DMS 273 (cell line): ENCODE data around the gene ST7.
"Not testable (repeated sequence)": the region's sequence is repeated elsewhere in the genome, so short reads cannot be mapped to it uniquely, and the experiment has no call there.

Experiments
- DNase-seq: peaks from one replicate; lab custom pipeline; 2025; ENCODE audit not compliant: unreplicated experiment; lab: John Stamatoyannopoulos, UW

The ST7 gene

DNA sequence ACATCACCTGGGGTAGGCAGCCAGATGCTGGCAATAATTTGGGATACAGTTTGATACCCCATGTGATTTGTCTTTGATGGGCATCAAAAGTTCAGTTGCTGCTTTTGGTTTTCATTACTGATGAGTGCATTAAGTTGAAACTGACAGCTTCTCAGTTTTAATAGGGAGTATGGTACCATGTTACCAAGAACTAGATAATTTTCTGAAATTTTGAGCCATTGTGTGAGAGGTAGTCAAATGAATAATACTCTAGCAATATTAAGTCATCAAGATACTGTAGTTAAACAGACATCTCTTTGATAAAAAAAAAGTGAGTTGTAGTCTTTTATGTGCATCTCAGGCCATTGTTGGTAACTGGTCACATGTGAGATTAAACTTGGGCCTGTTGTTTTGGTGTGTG is 71.5 kb downstream of the ST7 start:
- no peak for DNase-seq

DNA sequence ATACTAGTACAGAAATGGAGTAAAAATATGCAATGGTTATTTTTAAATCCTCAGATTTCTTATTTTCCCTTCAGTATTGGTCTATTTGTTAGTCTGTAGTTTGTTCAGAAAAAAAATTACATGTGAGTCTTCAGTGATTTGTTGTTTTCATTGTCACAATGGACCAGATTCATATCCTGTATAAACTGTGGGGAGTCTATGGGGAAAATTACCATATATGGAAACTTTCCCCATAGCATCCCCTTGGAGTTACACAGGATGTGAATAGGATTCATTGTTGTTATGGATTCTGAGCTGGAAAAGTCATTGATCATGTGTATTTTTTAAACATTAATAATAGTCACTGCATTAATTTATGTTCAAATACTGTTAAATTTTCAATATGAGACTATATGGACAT is 72.6 kb downstream of the ST7 start:
- no peak for DNase-seq

DNA sequence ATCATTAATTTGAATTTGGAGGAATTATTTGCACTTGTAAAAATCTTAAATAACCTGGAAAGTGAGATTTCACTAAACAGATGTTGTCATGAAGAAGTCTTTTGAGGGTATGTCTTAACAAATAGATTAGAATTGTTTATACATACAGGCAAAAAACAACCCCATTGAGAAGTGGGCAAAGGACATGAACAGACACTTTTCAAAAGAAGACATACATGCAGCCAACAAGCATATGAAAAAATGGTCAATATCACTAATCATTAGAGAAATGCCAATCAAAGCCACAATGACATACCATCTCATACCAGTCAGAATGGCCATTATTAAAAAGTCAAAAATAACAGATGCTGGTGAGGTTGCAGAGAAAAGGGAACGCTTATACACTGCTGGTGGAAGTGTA is 77.0 kb downstream of the ST7 start:
- DNase-seq, result not testable (repeated sequence)

DNA sequence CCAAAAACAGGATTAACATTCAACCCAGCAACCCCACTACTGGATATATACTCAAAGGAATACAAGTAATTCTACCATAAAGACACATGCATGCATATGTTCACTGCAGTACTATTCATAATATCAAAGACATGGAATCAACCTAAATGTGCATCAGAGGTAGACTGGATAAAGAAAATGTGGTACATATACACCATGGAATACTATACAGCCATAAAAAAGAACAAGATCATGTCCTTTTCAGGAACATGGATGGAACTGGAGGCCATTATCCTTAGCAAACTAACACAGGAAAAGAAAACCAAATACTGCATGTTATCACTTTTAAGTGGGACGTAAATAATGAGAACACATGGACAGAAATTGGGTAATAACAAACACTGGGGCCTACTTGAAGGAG is 77.5 kb downstream of the ST7 start:
- DNase-seq, result not testable (repeated sequence)

DNA sequence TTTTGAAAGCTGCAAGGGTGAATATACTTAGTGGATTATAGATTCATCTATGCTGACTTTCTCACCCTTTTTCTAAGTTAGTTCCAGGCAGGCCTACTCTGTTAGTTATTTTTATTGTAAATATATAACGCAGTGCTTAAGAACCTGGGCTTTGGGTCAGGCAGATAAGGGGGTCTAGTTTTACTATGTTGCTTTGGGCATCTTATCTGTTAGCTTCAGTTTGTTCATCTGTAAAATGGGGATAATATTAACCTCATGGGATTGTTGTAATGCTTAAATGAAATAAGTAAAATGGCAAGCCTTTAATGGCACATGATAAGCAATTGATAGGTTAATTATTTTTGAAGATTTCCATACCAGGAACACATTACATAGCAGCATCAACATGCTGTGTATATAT is 79.5 kb downstream of the ST7 start:
- DNase-seq, result no peak

DNA sequence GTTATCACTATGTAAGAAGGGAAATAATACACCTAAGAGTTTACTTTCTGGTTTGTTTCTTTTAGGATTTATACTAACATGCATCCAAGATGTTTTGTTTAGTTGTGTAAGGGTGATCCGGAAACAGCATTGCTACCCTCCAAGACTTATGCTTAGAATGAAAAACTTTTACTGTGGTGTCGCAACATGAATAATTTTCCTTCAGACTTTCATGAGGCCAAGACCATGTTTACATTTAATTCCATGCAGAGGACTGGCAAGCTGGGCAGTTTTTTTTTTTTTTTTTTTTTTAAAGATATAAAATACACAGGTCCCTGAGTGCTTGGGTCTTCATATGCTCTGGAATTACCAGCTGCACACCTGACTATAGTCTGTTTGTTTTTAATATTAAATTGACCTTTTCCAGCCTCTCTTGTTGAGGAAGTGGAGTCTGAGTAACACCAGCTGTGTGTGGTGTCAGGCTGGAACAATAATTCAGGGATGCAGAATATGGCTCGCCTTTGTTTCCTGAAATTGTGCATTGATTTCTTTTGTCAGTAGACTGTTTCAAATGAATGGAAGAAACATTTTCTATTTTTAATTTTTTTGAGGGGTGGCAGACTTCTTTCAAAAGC is 81.7 kb downstream of the ST7 start:
- peak; percentile 22 for DNase-seq

DNA sequence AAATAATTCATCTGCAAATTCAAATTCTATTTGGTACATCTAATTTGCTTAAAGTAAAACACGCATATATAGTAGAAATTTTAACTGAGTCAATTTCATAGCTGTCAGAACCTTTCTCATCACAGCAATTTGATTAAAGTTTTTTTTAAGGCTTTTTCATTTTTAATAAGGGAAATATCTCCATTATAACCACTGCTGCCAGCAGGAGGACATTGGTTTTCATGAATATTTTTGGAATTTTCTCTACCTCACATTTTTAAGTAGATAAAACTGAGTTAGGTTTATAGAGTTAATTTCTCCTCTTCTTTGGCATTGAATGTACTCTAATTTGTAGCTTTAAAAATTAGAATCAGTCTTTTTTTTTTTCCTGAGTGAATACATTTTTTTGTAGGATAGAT is 82.2 kb downstream of the ST7 start:
- no peak for DNase-seq

DNA sequence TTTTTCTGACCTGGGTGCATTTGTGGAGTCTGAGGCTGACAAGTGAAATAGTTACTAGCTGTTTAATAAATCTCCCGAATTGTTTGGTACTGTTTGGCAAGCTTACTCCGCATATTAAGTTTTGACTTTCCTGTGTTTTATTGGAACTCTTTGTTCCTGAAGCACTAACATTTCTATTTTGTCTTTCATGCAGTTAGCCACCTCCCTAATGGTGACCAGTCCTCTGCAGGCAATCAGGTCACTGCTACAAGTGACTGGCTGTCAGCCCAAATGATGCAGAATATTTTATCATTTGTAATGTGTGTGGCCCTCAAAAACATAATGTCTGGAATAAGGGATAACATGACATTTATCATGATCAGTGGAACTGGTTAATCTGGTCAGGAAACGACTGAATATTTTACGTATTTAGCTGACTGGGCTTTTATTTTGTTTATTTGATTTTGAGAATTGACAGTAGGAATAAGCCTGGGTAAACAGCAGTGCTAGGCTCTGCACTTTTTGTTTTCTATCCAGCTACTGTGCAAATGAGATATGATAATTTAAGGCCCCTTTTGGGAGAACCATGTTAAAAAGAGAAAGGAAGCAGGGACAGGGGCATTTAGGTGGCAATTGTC is 82.9 kb downstream of the ST7 start:
- DNase-seq, result no peak

DNA sequence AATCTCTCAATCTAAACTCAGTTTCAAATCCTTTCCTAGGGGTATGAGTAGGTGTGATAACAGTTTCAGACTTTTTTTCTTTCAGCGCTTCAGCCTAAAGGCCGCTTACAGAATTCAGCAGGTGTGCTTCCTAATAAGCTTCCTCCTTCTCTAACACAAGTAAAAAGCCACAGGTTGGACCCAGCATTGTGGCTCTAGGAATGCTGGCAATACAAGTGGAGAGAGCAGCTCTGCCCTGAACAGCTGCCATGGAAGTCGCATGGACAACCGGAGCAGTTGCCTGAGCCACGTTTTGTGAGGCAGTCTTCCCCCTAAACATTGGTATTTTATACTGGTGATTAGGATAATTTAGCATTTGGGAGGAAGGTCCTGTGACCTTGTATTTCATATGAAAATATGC is 83.5 kb downstream of the ST7 start:
- peak; percentile 19 for DNase-seq

DNA sequence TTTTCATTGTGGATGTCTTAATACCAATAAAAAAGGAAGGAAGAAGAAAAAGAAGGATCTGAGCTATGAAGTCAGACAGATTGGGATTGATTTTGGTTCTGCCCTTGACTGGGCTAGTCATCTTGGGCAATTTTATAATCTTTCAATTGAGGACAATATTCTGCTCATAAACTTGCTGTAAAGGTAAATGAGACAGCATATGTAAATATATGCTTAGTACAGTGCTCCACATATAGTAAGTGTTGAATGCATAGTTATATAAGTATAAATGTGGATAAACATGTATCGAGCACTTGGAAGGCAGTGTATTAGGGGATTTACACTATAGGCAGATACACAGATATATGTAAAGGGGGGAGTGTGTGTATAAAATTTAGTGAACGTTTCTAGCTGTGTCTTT is 85.1 kb downstream of the ST7 start:
- DNase-seq, result no peak

DNA sequence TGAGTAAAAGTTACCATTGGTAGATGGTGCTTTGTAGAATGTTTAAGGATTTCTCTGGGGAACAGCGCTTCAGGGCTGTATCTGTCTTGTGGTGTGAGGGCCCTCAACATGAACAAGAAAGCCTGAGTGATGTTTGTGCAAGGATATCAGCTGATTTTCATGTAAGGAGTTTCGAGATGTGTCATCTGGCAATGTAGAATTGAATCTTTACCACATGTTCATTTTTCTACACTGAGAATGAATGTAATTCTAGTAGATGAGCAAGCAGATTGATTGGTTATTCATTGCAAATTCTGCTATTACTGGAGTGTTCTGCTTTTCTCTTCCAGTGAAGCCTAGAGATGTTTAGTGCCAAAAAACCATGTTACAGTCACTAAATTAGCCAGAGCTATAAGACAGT is 87.7 kb downstream of the ST7 start:
- no peak for DNase-seq

DNA sequence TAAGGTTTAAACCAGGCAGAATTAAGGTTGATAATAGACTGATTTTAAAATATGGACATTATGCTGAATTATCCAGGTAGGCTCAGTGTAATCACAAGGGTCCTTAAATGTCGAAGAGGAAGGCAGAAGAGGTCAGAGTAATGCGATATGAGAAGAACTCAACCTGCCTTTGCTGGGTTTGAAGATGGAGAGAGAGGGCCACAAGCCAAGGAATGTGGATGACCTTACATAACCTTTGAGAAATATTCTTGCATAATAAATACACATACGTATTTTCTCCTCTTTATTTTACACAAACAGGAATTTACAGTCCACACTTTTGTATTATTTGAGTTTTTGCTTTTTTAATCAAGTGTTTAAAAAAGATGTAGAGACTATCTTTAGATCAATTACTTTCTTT is 88.5 kb downstream of the ST7 start:
- peak; percentile 41 for DNase-seq

DNA sequence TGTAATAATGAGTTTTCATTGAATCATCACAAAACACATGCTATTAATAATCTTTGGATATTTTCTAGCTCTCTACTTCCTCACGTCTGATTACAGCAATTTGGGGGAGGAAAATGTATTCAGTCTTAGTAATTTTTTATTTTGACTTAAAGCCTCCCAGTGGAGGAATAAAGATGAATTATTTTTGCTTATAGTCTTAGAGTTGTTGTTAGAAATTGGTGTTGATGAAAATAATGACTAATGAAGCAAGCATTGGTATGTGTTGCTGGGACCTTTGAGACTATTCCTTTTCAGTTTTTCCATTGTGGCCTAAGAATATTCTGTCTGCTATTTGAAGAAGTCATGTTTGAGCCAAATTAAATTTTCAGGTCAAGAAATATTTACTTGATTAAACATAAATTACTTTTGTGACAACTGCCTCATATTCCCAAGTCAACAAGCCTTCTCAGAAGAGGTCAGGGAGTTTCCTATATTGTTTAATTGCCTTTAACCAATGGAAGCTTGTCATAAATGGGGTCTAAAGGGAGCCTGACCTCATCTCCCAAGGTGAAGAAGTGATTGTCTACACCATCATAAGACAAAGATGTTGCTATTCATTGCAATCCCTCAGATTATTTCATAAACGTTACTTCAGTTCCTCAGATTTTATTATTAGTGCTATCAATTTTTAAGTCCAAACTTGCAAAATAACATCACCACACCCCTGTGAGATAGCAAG is 90.0 kb downstream of the ST7 start:
- DNase-seq, result no peak

DNA sequence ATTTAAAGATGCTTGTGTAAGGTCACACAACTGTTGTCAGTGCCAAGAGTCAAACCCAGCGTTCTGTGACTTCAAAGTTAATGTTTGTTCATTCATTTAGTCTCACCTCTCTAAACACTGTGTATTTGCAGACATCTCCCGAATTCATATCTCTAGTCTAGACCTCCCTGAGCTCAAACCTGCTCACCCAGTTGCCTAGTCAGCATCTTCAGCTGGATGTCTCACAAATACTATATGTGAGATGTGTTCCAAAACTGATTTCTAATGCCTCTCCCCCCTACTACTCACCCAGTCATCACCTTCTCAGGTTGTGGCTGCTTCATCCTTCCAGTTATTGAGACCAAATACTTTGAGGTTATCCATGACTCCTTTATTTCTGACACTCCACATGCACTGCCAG is 91.4 kb downstream of the ST7 start:
- DNase-seq, result no peak

DNA sequence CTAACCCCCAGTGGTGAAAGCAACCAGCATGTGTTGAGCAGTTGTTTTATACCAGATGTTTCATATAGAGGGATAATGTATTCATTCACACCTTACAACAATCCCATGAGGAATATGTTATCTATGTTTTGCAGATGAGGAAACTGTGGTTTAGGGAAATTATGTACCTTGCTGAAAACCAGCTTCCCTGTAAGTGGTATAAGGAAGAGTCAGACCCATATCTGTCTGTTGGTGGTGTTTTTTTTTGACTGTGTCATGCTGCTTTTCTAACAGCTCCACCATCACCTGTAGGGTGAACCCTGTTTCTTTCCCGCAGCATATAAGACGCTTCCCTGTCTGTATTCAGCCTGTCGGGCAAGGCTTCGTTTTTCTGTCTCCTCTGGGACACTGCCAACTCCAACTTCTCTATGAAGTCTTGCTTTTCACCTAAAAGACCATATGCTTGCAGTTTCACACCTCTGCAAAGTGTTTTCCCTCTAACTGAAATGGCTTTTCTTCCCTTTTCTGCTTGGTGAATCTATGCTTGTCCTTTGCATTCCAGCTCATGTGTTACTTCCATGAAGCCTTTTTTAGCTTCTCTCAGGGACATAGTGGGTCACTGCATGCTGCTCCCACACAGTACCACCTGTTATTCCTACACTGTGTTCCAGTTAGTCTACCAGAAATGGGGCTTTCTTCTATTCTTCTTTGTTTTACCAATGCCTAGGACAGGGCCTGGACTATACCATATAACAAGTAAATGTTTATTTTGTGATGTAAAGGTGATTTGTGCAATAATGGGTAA is 92.8 kb downstream of the ST7 start:
- DNase-seq, result peak; percentile 64

DNA sequence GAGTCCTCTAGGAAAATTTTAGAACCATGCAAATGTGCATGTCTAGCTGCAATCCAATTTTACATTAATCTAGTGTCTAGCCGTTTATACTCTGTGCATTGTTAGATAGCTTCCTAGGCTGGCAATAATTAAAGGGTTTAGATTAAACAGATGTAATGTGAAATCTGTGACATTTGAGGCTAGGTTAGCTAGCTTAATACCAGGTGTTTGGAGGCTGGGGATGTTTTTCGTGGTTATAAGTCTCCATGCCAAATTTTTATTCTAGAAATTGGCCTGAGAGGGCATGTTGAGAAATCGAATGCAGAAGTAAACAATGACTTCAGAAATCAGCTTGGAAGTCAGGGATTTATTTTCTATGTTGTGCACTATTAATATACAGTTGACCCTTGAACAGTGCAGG is 94.2 kb downstream of the ST7 start:
- DNase-seq, result no peak

DNA sequence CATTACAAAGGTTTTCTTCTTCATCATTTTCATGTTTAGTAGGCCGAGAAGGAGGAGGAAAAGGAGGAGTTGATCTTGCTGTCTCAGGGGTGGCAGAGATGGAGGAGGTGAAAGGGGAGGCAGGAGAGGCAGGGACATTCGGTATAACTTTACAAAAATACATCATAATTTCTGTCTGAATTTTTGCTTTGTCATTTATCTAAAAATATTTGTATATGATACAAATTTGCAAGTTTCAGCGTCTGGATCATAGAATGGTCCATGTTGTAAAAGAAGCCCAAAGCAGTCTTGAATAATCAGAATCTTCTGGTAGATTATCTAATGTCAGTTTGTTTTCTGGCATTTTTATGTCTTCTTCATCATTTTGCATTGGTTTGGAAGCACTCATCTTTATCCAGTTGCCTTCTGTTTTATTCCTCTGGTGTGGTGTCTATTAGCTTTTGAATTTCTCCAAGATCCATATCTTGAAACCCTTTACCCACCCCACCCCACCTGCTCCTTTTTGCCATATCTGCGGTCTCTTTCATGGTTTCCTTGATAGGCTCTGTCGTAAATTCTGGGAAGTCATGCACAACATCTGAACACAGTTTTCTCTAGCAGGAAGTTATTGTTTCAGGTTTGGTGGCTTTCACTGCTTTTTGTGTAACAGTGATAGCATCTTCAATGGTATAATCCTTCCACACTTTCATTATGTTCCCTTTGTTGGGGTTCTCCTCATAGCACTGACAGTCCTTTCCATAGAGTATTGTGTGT is 95.0 kb downstream of the ST7 start:
- peak; percentile 56 for DNase-seq

DNA sequence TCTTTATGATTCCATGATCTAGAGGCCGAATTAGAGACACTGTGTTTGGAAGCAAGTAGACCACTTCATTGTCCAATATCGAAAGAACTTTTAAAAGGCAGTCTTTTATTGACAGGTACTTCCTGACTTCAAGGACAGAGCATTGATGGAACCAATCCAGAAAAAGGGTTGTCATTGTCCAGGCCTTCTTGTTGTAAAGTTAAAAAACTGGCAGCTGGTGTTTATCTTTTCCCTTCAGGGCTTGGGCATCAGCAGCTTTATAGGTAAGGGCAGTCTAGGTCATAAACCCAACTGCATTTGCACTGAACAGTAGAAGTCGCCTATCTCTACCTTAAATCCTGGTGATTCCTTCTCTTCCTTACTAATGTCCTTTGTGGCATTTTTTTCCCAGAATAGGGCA is 95.6 kb downstream of the ST7 start:
- DNase-seq, result peak; percentile 83

DNA sequence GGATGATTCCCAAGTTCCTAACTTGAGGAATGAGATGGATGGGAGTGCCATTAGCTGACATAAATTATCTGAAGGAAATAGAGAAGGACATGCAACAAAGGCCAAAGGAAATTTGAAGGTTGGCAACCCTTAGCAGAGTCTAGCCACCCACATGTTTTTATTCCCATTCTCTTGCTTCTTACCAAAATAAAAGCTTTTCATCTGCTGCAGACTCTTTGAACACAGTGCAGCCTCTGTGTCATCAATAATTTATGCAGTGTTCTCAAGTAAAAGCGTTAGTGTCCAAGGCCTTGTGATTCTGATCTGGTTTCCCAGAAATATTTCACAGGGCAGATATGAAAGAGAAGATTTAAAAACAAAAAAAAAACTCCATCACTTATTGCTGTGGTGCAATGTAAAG is 98.5 kb downstream of the ST7 start:
- no peak for DNase-seq

DNA sequence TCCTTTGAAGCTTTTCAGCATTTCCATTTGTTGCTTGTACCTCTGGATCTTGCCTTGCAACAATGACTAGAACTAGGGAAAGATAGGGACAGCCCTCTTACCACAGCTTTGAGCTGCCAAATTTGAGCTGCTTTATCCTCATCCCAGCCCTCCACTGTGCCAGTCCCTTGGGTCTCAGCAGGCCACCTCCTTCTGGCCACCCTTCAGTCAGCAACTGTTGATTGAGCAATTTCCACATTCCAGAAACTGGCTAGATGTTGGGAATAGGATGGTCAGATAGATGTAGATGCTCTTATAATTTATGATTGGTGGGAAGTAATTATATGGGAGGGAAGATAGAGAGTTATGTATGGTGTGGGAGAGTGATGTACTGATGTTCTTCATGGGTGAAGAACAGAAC is 100.1 kb downstream of the ST7 start:
- DNase-seq, result peak; percentile 34

DNA sequence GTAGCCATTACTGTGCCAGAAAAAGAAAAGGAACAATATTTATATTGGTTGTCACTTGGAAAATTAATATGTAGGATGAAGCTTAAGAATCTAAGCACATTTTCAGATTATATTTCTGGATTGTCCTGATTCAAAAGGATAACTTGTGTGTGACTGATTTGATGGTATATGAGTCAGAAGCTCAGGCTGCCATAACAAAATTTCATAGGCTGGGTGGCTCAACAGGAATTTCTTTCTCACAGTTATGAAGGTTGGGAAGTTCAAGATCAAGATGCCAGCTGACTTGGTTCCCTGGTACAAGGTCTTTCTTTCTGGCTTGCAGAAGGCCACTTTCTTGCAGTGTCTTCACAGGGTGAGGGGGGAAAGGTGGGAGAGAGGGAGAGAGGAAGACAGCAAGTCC is 108.5 kb downstream of the ST7 start:
- no peak for DNase-seq
